NB4 (cell line): ENCODE results near the gene CABP2.
"Not testable (repeated sequence)": the region's sequence is repeated elsewhere in the genome, so short reads cannot be mapped to it uniquely, and the experiment has no call there.

ENCODE experiments used
- DNase-seq: peaks from one replicate; pipeline ENCODE4 v3.0.0; 2010; ENCODE audit warnings: low read depth
- H3K4me3 ChIP-seq: one replicate; pipeline ENCODE4 v1.5.1; 2011; ENCODE audit warnings: mild to moderate bottlenecking, low read depth, low read length, moderate library complexity
- CTCF ChIP-seq: IDR thresholded peaks from one replicate; pipeline ENCODE4 v1.5.1; 2012; ENCODE audit warnings: low read depth, low read length
- MYC ChIP-seq: IDR thresholded peaks from 2 replicates; pipeline ENCODE4 v1.6.1; 2011; ENCODE audit warnings: low read depth, low read length
- POLR2A ChIP-seq: IDR thresholded peaks from 2 replicates; pipeline ENCODE4 v1.6.1; 2011; ENCODE audit warnings: mild to moderate bottlenecking; ENCODE audit not compliant: insufficient read length; ENCODE audit errors: extremely low read depth
- TF ChIP-seq, protein P1 (sequence below): IDR thresholded peaks from 2 replicates; pipeline ENCODE4 v1.6.1; 2011; ENCODE audit warnings: low read depth, low read length

CABP2 gene

DNA sequence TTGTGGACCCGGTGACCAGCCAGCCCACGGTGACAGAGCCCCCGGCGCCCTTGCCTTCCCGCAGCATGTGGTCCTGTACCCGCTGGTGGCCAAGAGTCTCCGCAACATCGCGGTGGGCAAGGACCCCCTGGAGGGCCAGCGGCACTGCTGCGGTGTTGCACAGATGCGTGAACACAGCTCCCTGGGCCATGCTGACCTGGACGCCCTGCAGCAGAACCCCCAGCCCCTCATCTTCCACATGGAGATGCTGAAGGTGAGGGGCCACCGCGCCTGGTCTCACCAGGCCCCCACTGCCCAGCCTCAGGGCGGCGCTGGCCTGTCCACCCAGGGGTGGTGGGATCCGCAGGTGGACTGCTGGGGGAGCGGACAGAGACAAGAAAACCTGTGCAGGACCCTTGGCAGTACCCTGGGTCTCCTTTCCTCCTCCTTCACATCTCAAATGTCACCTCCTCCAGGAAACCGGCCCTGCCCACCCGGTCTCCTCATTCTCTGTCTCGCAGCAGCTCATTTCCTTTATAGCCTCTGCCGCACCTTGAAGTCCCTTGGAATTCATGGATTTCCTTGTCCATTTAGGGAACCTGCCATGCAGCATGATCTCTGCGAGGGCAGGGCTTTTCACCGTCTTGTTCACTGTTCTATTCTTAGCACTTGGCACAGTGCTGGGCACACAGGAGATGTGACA, 33.9 kb downstream of the CABP2 start:
- DNase-seq, result no peak
- no peak for TF ChIP-seq MYC
- TF ChIP-seq, protein P1, sequence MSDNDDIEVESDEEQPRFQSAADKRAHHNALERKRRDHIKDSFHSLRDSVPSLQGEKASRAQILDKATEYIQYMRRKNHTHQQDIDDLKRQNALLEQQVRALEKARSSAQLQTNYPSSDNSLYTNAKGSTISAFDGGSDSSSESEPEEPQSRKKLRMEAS, result no peak
- no peak for TF ChIP-seq POLR2A
- no peak for TF ChIP-seq CTCF

DNA sequence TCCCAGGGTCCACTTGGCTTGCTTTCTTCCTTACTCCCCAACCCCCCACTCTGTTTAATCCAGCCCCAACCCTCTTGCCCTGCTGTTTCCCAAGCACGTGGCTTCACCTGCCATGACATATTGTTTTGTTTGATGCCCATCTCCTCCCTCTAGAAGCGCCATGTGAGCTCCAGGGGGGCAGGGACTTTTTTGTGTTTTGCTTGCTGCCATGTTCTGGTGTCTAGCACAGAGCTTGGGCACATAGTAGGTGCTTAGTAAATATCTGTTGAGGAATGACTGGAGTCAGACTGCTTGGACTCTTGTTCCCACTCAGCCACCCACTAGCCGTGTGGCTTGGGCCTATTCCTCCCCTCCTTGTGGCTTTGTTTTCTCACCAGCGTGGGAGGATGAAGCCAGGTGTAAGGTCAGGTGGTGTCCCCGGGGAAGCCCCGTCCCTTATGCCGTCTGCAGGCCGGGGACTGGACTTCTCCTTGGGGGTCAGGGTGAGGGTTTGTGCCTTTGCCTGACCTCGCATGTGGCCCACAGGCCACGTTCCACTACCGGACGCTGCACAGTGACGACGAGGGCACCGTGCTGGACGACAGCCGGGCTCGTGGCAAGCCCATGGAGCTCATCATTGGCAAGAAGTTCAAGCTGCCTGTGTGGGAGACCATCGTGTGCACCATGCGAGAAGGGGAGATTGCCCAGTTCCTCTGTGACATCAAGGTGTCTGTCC, 36.6 kb downstream of the CABP2 start:
- H3K4me3 ChIP-seq, result no peak overlapping the region
- DNase-seq, result no peak
- no peak for TF ChIP-seq POLR2A

More for the DNA sequence above, 33.9 kb downstream of the CABP2 start:
- H3K4me3 ChIP-seq, result no peak overlapping the region

DNA sequence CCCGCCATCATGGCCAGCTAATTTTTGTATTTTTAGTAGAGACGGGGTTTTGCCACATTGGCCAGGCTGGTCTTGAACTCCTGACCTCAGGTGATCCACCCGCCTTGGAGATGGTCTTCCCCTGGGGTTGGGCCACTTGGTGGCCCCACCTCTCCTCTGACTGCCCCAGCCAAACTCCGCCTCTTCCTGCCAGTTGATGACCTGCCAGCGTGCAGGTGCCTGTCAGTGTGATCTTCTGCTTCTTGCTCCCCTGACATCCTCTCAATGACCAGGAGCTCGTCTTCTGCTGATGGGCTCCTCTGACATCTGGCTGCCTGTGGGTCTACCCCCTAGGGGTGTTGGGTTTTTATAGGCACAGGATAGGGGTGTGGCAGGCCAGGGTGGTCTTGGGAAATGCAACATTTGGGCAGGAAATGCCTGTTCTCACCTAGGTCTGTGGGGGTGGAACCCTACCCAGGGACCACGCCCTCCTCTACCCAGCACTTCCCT, 37.3 kb downstream of the CABP2 start:
- H3K4me3 ChIP-seq, result not testable (repeated sequence)
- DNase-seq, result peak; percentile 29

- DNase-seq, result peak; percentile 90
- peak overlapping the region; percentile 88 for H3K4me3 ChIP-seq
Measured at GRCh38 chr11:67484847-67485311, 38.4 kb downstream of the CABP2 start.

DNA sequence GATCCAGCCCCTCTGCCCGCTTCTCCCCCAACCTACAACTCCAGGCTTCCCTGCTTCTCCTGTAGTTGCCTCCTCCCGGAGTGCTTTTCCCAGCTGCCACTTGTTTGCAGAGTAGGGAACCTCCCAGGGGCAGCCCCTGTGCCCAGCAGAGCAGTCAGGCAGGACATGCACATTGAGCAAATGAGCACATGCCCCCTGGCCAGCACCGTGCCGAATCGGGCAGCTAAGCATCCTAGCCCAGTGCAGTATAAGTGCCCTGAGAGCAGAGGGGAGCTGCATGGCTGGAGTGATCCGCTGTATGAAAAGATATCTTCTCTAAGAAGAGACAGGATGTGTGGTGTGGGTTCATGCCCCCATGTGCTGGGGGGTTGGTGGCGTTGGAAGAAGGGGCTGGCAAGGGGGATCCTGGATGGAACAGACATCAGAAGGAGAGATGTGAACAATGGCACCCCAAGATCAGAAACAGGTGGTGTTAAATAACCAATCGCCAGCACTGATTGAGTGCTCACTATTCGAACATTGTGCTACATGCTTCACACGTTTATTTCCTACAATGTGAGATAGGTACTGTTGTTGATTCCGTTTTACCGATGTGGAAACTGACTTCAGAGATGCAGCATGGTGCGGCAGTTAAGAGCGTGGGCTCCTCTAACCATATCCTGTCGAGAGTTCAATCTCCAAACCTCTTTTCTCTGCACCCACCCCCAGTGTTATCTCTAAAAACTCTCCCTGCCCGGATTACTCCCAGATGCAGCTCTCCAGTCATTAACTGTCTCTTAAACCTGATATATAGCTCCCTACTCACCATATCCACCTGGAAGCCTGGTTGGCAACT, 39.2 kb downstream of the CABP2 start:
- TF ChIP-seq, protein P1, result peak; percentile 52; the same call in 1 of the 2 replicates
- TF ChIP-seq POLR2A, result no peak
- peak; percentile 19 for DNase-seq
- H3K4me3 ChIP-seq, result peak overlapping the region; percentile 88

More at GRCh38 chr11:67484847-67485311, 38.4 kb downstream of the CABP2 start:
- TF ChIP-seq, protein P1, result peak; percentile 83
- TF ChIP-seq CTCF, result no peak
- peak; percentile 68 for TF ChIP-seq MYC
- TF ChIP-seq POLR2A, result no peak

DNA sequence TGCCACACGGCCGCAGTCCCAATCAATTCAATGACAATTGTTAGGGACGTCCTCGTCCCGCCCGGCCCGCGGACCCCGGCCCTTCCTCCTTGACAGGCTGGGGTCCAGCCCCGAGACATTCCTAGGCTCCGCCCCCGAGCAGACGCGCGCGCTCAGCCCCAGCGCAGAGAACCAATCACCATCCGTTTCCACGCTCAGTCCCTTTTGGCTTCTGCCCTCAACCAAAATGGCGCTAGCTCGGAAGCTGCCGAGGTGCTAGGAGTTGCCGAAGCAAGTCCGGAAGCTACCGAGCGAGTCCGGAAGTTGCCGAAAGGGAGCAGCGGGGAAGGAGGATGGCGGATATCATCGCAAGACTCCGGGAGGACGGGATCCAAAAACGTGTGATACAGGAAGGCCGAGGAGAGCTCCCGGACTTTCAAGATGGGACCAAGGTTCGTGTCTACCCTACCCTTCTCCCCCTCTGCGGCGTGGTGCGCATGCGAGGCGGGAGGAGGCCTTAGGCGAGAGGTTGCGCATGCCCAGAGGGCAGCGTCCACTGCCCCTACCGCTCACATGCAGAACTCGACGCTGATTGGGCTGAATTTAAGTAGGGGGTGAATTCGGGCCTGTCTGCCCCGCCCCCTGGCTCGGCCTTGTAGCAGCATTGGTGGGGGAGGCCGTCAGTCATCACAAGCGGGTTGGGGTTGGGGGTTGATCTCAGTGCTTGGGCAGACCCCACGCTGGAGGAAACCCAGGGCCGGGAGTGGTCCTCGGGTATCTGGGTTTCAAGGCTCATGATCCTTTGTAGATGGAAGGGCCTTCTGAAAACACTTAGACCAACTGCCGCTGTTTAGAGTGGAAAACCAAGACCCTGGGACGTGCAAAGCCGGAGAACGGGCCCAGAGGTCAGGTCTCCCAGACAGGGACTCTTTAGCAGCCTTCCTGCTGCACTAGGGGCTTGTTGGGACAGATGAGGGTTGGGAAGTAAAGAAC, 40.1 kb downstream of the CABP2 start, which contains the start of gene AIP:
TSS of gene AIP (plus strand) at position 200 of the 972 bp plus-strand sequence. CDS start at position 333, 133 bp downstream.
- peak within 1 kb of the TSS; percentile 88 for H3K4me3 ChIP-seq
- TF ChIP-seq CTCF (no peak), MYC (no peak), POLR2A (peak; percentile 55)
- TF ChIP-seq, protein P1, result peak; percentile 97

More for the DNA sequence above, 40.1 kb downstream of the CABP2 start, which contains the start of gene AIP:
- DNase-seq, result peak; percentile 99
